ENCODE results near the gene FOXL2NB. TPM values are rescaled to one million over a fixed set of nuclear protein-coding genes. Genes with fewer than 3 reads are reported as not detected.

The FOXL2NB gene
- total and polyA plus RNA-seq, 2 of the 13 experiments (the other 11 are each of a cell fraction or from before 2014, with no cell fraction given), result not detected

DNA sequence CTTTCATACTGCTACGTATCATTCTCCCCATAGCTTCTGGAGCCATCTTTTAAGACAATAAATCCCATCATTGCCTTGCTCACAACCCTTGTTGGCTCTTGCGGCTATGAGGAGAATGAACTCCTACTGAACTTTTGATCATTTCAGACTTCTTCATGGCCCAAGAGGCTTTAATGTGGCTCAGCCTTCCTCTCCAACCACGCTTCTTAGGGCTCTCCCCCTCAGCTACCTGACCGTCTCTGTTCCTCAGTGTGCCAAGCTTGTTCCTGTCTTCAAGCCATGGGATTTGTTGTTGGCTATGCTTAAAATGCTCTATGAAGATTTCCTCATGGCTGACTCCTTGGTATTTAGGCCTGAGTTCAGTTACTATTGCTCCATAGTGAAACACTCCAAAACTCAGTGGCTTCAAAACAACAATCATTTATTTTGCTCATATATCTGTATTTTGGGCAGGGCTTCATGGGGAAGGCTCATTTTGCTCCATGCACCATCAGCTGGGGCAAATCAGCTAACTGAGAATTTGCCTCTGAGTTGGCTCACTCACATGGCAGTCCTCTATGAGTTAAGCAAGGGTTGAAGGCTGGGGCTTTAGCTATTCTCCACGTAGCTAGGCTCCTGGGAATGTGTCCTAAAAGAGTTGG, 47.5 kb upstream of the FOXL2NB start:
- intact Hi-C loops (cut with micrococcal nuclease; ENCODE audit: unreplicated experiment) (no loop called here), in situ Hi-C loops (cut with HindIII; ENCODE audit: extremely low pct_ligation_motif_present, low pct_unique_long_range_greater_than_20kb) (no loop called here)
- H3K79me2 ChIP-seq (ENCODE audit: insufficient read depth, low read length), result no peaks in the 10 kb centered on the region
- no peak for FAIRE-seq
- H3K27me3 ChIP-seq (ENCODE audit: control insufficient read depth in 1 of 2, insufficient read depth in 2 of 2, low read length in 2 of 2), result no peaks in the 10 kb centered on the region; a peak in 1 of 5 replicates
- BruUV-seq (replicated peaks), result no TSS peak
- H3K4me2 ChIP-seq (ENCODE audit: low read depth, low read length), result no peak overlapping the region
- TF ChIP-seq, protein P1, sequence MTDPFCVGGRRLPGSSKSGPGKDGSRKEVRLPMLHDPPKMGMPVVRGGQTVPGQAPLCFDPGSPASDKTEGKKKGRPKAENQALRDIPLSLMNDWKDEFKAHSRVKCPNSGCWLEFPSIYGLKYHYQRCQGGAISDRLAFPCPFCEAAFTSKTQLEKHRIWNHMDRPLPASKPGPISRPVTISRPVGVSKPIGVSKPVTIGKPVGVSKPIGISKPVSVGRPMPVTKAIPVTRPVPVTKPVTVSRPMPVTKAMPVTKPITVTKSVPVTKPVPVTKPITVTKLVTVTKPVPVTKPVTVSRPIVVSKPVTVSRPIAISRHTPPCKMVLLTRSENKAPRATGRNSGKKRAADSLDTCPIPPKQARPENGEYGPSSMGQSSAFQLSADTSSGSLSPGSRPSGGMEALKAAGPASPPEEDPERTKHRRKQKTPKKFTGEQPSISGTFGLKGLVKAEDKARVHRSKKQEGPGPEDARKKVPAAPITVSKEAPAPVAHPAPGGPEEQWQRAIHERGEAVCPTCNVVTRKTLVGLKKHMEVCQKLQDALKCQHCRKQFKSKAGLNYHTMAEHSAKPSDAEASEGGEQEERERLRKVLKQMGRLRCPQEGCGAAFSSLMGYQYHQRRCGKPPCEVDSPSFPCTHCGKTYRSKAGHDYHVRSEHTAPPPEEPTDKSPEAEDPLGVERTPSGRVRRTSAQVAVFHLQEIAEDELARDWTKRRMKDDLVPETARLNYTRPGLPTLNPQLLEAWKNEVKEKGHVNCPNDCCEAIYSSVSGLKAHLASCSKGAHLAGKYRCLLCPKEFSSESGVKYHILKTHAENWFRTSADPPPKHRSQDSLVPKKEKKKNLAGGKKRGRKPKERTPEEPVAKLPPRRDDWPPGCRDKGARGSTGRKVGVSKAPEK (CRISPR knock-in tag; IDR thresholded peaks at IDR 0.05; ENCODE audit: borderline replicate concordance), result no peak
- no peak overlapping the region for H3K4me3 ChIP-seq (replicated peaks in 1 of 3; ENCODE audit: insufficient read depth in 1 of 3, low read depth in 2 of 3, low read length in 3 of 3)
- WGBS (ENCODE audit: low lambda C conversion rate), result 57% methylated on average over 5 of the region's 5 CpGs
- no peak overlapping the region for H3K9ac ChIP-seq (ENCODE audit: insufficient read depth, low read depth, low read length)
- no peaks in the 10 kb centered on the region for H3K9me3 ChIP-seq (ENCODE audit: low read length)
- CTCF ChIA-PET (ENCODE audit: low intra/inter-chr PET ratio, low total read pairs), result no interaction called here
- no peaks in the 10 kb centered on the region for H3K36me3 ChIP-seq (replicated peaks in 1 of 2; ENCODE audit: control insufficient read depth in 1 of 2, insufficient read depth in 2 of 2, low read length in 2 of 2)
- no peaks in the 10 kb centered on the region for H3K4me1 ChIP-seq (ENCODE audit: insufficient read depth, low read length)
- no peak for DNase-seq (ENCODE audit: low spot score)
- POLR2A ChIA-PET, result interaction anchor here (0.8 to 1.0 kb wide), 2 partner anchors 16 to 38 kb away, joined by 3 to 4 read pairs; no protein-coding TSS in a partner anchor
- H3K27ac ChIP-seq (ENCODE audit: extremely low read length, insufficient read depth, low read length), result no peak overlapping the region
- no peak for ATAC-seq
- no peak overlapping the region for H2AFZ ChIP-seq (ENCODE audit: low read length)
- no peaks in the 10 kb centered on the region for H4K20me1 ChIP-seq (ENCODE audit: insufficient read depth, low read length)

GRCh38 chr3:138901567-138901966, 45.5 kb upstream of the FOXL2NB start:
- POLR2A ChIA-PET, result no interaction called here
- no peak overlapping the region for H3K4me3 ChIP-seq (replicated peaks in 1 of 3; ENCODE audit: insufficient read depth in 1 of 3, low read depth in 2 of 3, low read length in 3 of 3)
- H3K4me1 ChIP-seq (ENCODE audit: insufficient read depth, low read length), result no peaks in the 10 kb centered on the region
- no peak overlapping the region for H3K9ac ChIP-seq (ENCODE audit: insufficient read depth, low read depth, low read length)
- 52% methylated on average over 8 of the region's 8 CpGs for WGBS (ENCODE audit: low lambda C conversion rate)
- H4K20me1 ChIP-seq (ENCODE audit: insufficient read depth, low read length), result no peaks in the 10 kb centered on the region
- DNase-seq (ENCODE audit: low spot score), result no peak
- no peak overlapping the region for H3K27ac ChIP-seq (ENCODE audit: extremely low read length, insufficient read depth, low read length)
- no peak for FAIRE-seq
- intact Hi-C loops (cut with micrococcal nuclease; ENCODE audit: unreplicated experiment), result no loop called here
- in situ Hi-C loops (cut with HindIII; ENCODE audit: extremely low pct_ligation_motif_present, low pct_unique_long_range_greater_than_20kb), result no loop called here
- no peak overlapping the region for H2AFZ ChIP-seq (ENCODE audit: low read length)
- H3K27me3 ChIP-seq (ENCODE audit: control insufficient read depth in 1 of 2, insufficient read depth in 2 of 2, low read length in 2 of 2), result no peaks in the 10 kb centered on the region; a peak in 1 of 5 replicates
- no peaks in the 10 kb centered on the region for H3K79me2 ChIP-seq (ENCODE audit: insufficient read depth, low read length)
- no peaks in the 10 kb centered on the region for H3K9me3 ChIP-seq (ENCODE audit: low read length)
- H3K36me3 ChIP-seq (replicated peaks in 1 of 2; ENCODE audit: control insufficient read depth in 1 of 2, insufficient read depth in 2 of 2, low read length in 2 of 2), result no peaks in the 10 kb centered on the region
- CTCF ChIA-PET (ENCODE audit: low intra/inter-chr PET ratio, low total read pairs), result no interaction called here
- BruUV-seq (replicated peaks), result no TSS peak
- ATAC-seq, result no peak
- H3K4me2 ChIP-seq (ENCODE audit: low read depth, low read length), result no peak overlapping the region
- TF ChIP-seq TCF7L2 (IDR thresholded peaks at IDR 0.05; ENCODE audit: low read depth, low read length) (no peak), ZNF234 (CRISPR knock-in tag; conservative IDR thresholded peaks at IDR 0.05) (no peak)
- TF ChIP-seq, protein P2, sequence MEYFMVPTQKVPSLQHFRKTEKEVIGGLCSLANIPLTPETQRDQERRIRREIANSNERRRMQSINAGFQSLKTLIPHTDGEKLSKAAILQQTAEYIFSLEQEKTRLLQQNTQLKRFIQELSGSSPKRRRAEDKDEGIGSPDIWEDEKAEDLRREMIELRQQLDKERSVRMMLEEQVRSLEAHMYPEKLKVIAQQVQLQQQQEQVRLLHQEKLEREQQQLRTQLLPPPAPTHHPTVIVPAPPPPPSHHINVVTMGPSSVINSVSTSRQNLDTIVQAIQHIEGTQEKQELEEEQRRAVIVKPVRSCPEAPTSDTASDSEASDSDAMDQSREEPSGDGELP (IDR thresholded peaks at IDR 0.05; ENCODE audit: borderline replicate concordance, low read depth), result no peak
- TF ChIP-seq, protein P3, sequence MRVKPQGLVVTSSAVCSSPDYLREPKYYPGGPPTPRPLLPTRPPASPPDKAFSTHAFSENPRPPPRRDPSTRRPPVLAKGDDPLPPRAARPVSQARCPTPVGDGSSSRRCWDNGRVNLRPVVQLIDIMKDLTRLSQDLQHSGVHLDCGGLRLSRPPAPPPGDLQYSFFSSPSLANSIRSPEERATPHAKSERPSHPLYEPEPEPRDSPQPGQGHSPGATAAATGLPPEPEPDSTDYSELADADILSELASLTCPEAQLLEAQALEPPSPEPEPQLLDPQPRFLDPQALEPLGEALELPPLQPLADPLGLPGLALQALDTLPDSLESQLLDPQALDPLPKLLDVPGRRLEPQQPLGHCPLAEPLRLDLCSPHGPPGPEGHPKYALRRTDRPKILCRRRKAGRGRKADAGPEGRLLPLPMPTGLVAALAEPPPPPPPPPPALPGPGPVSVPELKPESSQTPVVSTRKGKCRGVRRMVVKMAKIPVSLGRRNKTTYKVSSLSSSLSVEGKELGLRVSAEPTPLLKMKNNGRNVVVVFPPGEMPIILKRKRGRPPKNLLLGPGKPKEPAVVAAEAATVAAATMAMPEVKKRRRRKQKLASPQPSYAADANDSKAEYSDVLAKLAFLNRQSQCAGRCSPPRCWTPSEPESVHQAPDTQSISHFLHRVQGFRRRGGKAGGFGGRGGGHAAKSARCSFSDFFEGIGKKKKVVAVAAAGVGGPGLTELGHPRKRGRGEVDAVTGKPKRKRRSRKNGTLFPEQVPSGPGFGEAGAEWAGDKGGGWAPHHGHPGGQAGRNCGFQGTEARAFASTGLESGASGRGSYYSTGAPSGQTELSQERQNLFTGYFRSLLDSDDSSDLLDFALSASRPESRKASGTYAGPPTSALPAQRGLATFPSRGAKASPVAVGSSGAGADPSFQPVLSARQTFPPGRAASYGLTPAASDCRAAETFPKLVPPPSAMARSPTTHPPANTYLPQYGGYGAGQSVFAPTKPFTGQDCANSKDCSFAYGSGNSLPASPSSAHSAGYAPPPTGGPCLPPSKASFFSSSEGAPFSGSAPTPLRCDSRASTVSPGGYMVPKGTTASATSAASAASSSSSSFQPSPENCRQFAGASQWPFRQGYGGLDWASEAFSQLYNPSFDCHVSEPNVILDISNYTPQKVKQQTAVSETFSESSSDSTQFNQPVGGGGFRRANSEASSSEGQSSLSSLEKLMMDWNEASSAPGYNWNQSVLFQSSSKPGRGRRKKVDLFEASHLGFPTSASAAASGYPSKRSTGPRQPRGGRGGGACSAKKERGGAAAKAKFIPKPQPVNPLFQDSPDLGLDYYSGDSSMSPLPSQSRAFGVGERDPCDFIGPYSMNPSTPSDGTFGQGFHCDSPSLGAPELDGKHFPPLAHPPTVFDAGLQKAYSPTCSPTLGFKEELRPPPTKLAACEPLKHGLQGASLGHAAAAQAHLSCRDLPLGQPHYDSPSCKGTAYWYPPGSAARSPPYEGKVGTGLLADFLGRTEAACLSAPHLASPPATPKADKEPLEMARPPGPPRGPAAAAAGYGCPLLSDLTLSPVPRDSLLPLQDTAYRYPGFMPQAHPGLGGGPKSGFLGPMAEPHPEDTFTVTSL (CRISPR knock-in tag; IDR thresholded peaks at IDR 0.05; ENCODE audit: borderline replicate concordance), result no peak

All from HepG2 (cell line).